ENCODE measurements around the gene RHOBTB3. TPM values are rescaled to one million over a fixed set of nuclear protein-coding genes. Genes with fewer than 3 reads are reported as not detected.

RHOBTB3 gene
- polyA plus RNA-seq, 2 of the 4 experiments (the other 2 are of a cell fraction), result 9.1 to 28.6 TPM

- FAIRE-seq, result no peak
- POLR2A ChIA-PET, result no interaction called here
Measured at GRCh38 chr5:95777441-95777840, 46.3 kb downstream of the RHOBTB3 start.

GRCh38 chr5:95778713-95779436, 47.7 kb downstream of the RHOBTB3 start:
- CTCF ChIA-PET, result interaction anchor here (1.0 to 16.1 kb wide), 7 partner anchors 17 to 135 kb away, joined by 3 to 469 read pairs (median 6); partner anchors contain the start of gene RFESD

More at GRCh38 chr5:95777441-95777840, 46.3 kb downstream of the RHOBTB3 start:
- 95% methylated on average over 3 of the region's 3 CpGs for WGBS (ENCODE audit: missing lambda C conversion rate)
- Histone ChIP-seq H3K4me1 (peaks cover 18% of the 10 kb centered on the region), H3K4me3 (no peak overlapping the region), H3K4me2 (no peak overlapping the region), H3K9me3 (no peaks in the 10 kb centered on the region), H3K27ac (no peak overlapping the region)
- CTCF ChIA-PET, result interaction anchor here (1.4 kb wide), 1 partner anchor 69 kb away, joined by 3 read pairs; no protein-coding TSS in a partner anchor
- ATAC-seq (no peak), DNase-seq (ENCODE audit: low read depth in 1 of 2, low spot score in 1 of 2) (no peak)
- TF ChIP-seq ELK1 (IDR thresholded peaks at IDR 0.05; ENCODE audit: low read depth, low read length), result no peak
- TF ChIP-seq GATA3 (IDR thresholded peaks at IDR 0.05; ENCODE audit: borderline replicate concordance), result no peak
- no peak for TF ChIP-seq FOSB (CRISPR knock-in tag; IDR thresholded peaks at IDR 0.05)
- TF ChIP-seq PHF8 (IDR thresholded peaks at IDR 0.05; ENCODE audit: borderline replicate concordance, low read depth), result no peak
- TF ChIP-seq PBX3 (IDR thresholded peaks at IDR 0.05), result no peak
- no peak for TF ChIP-seq SREBF2 (IDR thresholded peaks at IDR 0.05)
- TF ChIP-seq RARB (CRISPR knock-in tag; IDR thresholded peaks at IDR 0.05), result no peak
- no peak for TF ChIP-seq KDM5A (IDR thresholded peaks at IDR 0.05)
- TF ChIP-seq MYC (IDR thresholded peaks at IDR 0.05; ENCODE audit: borderline replicate concordance, low read length), result no peak
- TF ChIP-seq SMC3 (IDR thresholded peaks at IDR 0.05), result no peak
- TF ChIP-seq FOSL2 (IDR thresholded peaks at IDR 0.05), result no peak
- no peak for TF ChIP-seq FOSL2 (CRISPR knock-in tag; IDR thresholded peaks at IDR 0.05)
- TF ChIP-seq RFX5 (IDR thresholded peaks at IDR 0.05), result no peak
- TF ChIP-seq JUN (IDR thresholded peaks at IDR 0.05), result no peak

More at GRCh38 chr5:95778713-95779436, 47.7 kb downstream of the RHOBTB3 start:
- POLR2A ChIA-PET, result no interaction called here
- DNase-seq (ENCODE audit: low read depth in 1 of 2, low spot score in 1 of 2), result no peak
- no peaks in the 10 kb centered on the region for H3K9me3 ChIP-seq
- peak overlapping the region; percentile 5 to 25; a peak in 1 of 6 replicates for H3K27ac ChIP-seq
- no peak overlapping the region for H3K4me2 ChIP-seq
- TF ChIP-seq REST (IDR thresholded peaks at IDR 0.05) (no peak), SREBF2 (IDR thresholded peaks at IDR 0.05) (no peak), FOSL2 (IDR thresholded peaks at IDR 0.05) (no peak), FOSL2 (CRISPR knock-in tag; IDR thresholded peaks at IDR 0.05) (no peak), ZC3H11A (IDR thresholded peaks at IDR 0.05) (no peak), NFE2L2 (conservative IDR thresholded peaks at IDR 0.05; ENCODE audit: low read length) (no peak), RNF2 (IDR thresholded peaks at IDR 0.05; ENCODE audit: borderline replicate concordance, low read depth) (no peak), MAZ (IDR thresholded peaks at IDR 0.05; ENCODE audit: borderline replicate concordance, low read depth, low read length) (no peak), NPAS2 (CRISPR knock-in tag; IDR thresholded peaks at IDR 0.05; ENCODE audit: borderline replicate concordance) (no peak), CHD2 (IDR thresholded peaks at IDR 0.05; ENCODE audit: low read length, partially characterized antibody) (no peak), RCOR1 (IDR thresholded peaks at IDR 0.05; ENCODE audit: low read depth, low read length) (no peak), BHLHE40 (IDR thresholded peaks at IDR 0.05; ENCODE audit: low read depth, low read length) (no peak), MYC (IDR thresholded peaks at IDR 0.05; ENCODE audit: borderline replicate concordance, low read length) (no peak), ESRRA (IDR thresholded peaks at IDR 0.05; ENCODE audit: borderline replicate concordance, low read length) (no peak), HOXA7 (CRISPR knock-in tag; IDR thresholded peaks at IDR 0.05) (no peak), TP53 (CRISPR knock-in tag; IDR thresholded peaks at IDR 0.05) (no peak), KDM5A (IDR thresholded peaks at IDR 0.05) (no peak), PBX3 (IDR thresholded peaks at IDR 0.05) (no peak), HES2 (IDR thresholded peaks at IDR 0.05) (no peak), HOXB5 (CRISPR knock-in tag; IDR thresholded peaks at IDR 0.05) (no peak), JUN (IDR thresholded peaks at IDR 0.05) (no peak)
- no peak for ATAC-seq
- peaks cover 10% of the 10 kb centered on the region for H3K4me1 ChIP-seq
- no peak for FAIRE-seq
- 85% methylated on average over 7 of the region's 7 CpGs for WGBS (ENCODE audit: missing lambda C conversion rate)
- H3K4me3 ChIP-seq, result no peak overlapping the region

Data from A549 (cell line).